ENCODE results near the gene SH3RF1. TPM values are rescaled to one million over a fixed set of nuclear protein-coding genes. Genes with fewer than 3 reads are reported as not detected.

Gene SH3RF1
- polyA plus RNA-seq, 1 experiment = 11.0 TPM

- Histone ChIP-seq H3K9me3 (ENCODE audit: control insufficient read depth, insufficient read depth, low read length) (no peaks in the 10 kb centered on the region), H3K27ac (ENCODE audit: low read depth, low read length) (no peak overlapping the region), H3K27me3 (ENCODE audit: control insufficient read depth, insufficient read depth, low read length) (no peaks in the 10 kb centered on the region), H3K4me3 (ENCODE audit: low read depth, low read length) (no peak overlapping the region)
- ChIA-PET POLR2A (interaction anchor here (1.0 kb wide), 1 partner anchor 19 kb away, joined by 3 read pairs; no protein-coding TSS in a partner anchor), CTCF (no interaction called here)
- DNase-seq (ENCODE audit: low read depth, low spot score) = no peak
- no peak for TF ChIP-seq CTCF (IDR thresholded peaks at IDR 0.05; ENCODE audit: low read depth, low read length)
These were observed 24.5 kb downstream of the SH3RF1 start for GRCh38 chr4:169246279-169246678.

- CTCF ChIA-PET = no interaction called here
- H3K4me3 ChIP-seq (ENCODE audit: low read depth, low read length) = no peak overlapping the region
- DNase-seq (ENCODE audit: low read depth, low spot score) = no peak
- POLR2A ChIA-PET = interaction anchor here (1.0 kb wide), 1 partner anchor 21 kb away, joined by 3 read pairs; no protein-coding TSS in a partner anchor
- H3K9me3 ChIP-seq (ENCODE audit: control insufficient read depth, insufficient read depth, low read length) = no peaks in the 10 kb centered on the region
- no peaks in the 10 kb centered on the region for H3K27me3 ChIP-seq (ENCODE audit: control insufficient read depth, insufficient read depth, low read length)
- H3K27ac ChIP-seq (ENCODE audit: low read depth, low read length) = no peak overlapping the region
- TF ChIP-seq CTCF (IDR thresholded peaks at IDR 0.05; ENCODE audit: low read depth, low read length) = no peak
These were observed 25.7 kb downstream of the SH3RF1 start for GRCh38 chr4:169245061-169245460.

GRCh38 chr4:169243825-169244609 is 26.7 kb downstream of the SH3RF1 start:
- TF ChIP-seq CTCF (IDR thresholded peaks at IDR 0.05; ENCODE audit: low read depth, low read length) = no peak
- H3K27me3 ChIP-seq (ENCODE audit: control insufficient read depth, insufficient read depth, low read length) = no peaks in the 10 kb centered on the region
- DNase-seq (ENCODE audit: low read depth, low spot score) = no peak
- no peak overlapping the region for H3K4me3 ChIP-seq (ENCODE audit: low read depth, low read length)
- no peaks in the 10 kb centered on the region for H3K9me3 ChIP-seq (ENCODE audit: control insufficient read depth, insufficient read depth, low read length)
- CTCF ChIA-PET = no interaction called here
- no peak overlapping the region for H3K27ac ChIP-seq (ENCODE audit: low read depth, low read length)
- POLR2A ChIA-PET = no interaction called here

GRCh38 chr4:169241464-169241863 is 29.3 kb downstream of the SH3RF1 start:
- Histone ChIP-seq H3K27ac (ENCODE audit: low read depth, low read length) (no peak overlapping the region), H3K27me3 (ENCODE audit: control insufficient read depth, insufficient read depth, low read length) (no peaks in the 10 kb centered on the region), H3K4me3 (ENCODE audit: low read depth, low read length) (no peak overlapping the region), H3K9me3 (ENCODE audit: control insufficient read depth, insufficient read depth, low read length) (no peaks in the 10 kb centered on the region)
- no peak for TF ChIP-seq CTCF (IDR thresholded peaks at IDR 0.05; ENCODE audit: low read depth, low read length)
- POLR2A ChIA-PET = no interaction called here
- no peak for DNase-seq (ENCODE audit: low read depth, low spot score)
- CTCF ChIA-PET = interaction anchor here (1.2 kb wide), 1 partner anchor 252 kb away, joined by 3 read pairs; no protein-coding TSS in a partner anchor

- Histone ChIP-seq H3K9me3 (ENCODE audit: control insufficient read depth, insufficient read depth, low read length) (no peaks in the 10 kb centered on the region), H3K27me3 (ENCODE audit: control insufficient read depth, insufficient read depth, low read length) (no peaks in the 10 kb centered on the region), H3K4me3 (ENCODE audit: low read depth, low read length) (no peak overlapping the region), H3K27ac (ENCODE audit: low read depth, low read length) (no peak overlapping the region)
- DNase-seq (ENCODE audit: low read depth, low spot score) = no peak
- no peak for TF ChIP-seq CTCF (IDR thresholded peaks at IDR 0.05; ENCODE audit: low read depth, low read length)
- ChIA-PET CTCF (interaction anchor here (0.6 to 1.4 kb wide), 2 partner anchors 9 to 124 kb away, joined by 3 read pairs; no protein-coding TSS in a partner anchor), POLR2A (interaction anchor here (0.8 kb wide), 1 partner anchor 10 kb away, joined by 3 read pairs; no protein-coding TSS in a partner anchor)
These were observed 31.4 kb downstream of the SH3RF1 start for GRCh38 chr4:169239221-169239905.
